Adrenal gland (tissue), 5 donors: ENCODE data around the gene PRDM8.

Experiments used
- CTCF ChIP-seq, 6 experiments: fragments of 450-650 bp in 4 of 6; fragments of 200-600 bp in 2 of 6; sonication (generic) in 1 of 6; IDR thresholded peaks; 1 replicate in 5 of 6; 2 replicates in 1 of 6; pipeline versions ENCODE4 v1.5.1 to v1.8.0; 2016 to 2021; ENCODE audit warnings: antibody characterized with exemption in 6 of 6, mild to moderate bottlenecking in 2 of 6, moderate library complexity in 1 of 6
- POLR2A ChIP-seq, 2 donors: fragments of 450-650 bp; IDR thresholded peaks; one replicate each; pipeline ENCODE4 v1.6.1; 2017; ENCODE audit warnings: antibody characterized with exemption in 2 of 2, mild to moderate bottlenecking in 2 of 2, moderate library complexity in 1 of 2
- donor health status: DM: no; HTN: no; CAD: no.

- TF ChIP-seq CTCF (IDR thresholded peaks at IDR 0.05) = no peak
- TF ChIP-seq POLR2A (IDR thresholded peaks at IDR 0.05) = no peak
These were observed 36.1 kb downstream of the PRDM8 start for GRCh38 chr4:80233390-80233789.
